Astrocyte (in vitro differentiated cells and primary cell): Measurements from ENCODE around the gene MIDN. TPM values are rescaled to one million over a fixed set of nuclear protein-coding genes. Genes with fewer than 3 reads are reported as not detected.

ENCODE experiments used
- DNase-seq: peaks from one replicate; pipeline ENCODE4 v3.0.0-alpha.2; 2010; ENCODE audit warnings: low read depth
- FAIRE-seq: peaks from 2 replicates; lab custom pipeline; 2011; peaks lifted over from hg19 to GRCh38; lab: Jason Lieb, UNC
- H2AFZ ChIP-seq: 2 replicates; pipeline ENCODE4 v1.6.0; 2012; ENCODE audit warnings: low read depth, low read length, inconsistent platforms
- H3K27ac ChIP-seq: 2 replicates; pipeline ENCODE4 v1.5.1; 2011; ENCODE audit warnings: low read depth, low read length, inconsistent platforms
- H3K27me3 ChIP-seq: 2 replicates; pipeline ENCODE4 v1.6.0; 2011; ENCODE audit warnings: low read length, inconsistent platforms; ENCODE audit not compliant: insufficient read depth
- H3K36me3 ChIP-seq: 2 replicates; pipeline ENCODE4 v1.5.1; 2011; ENCODE audit warnings: low read length, inconsistent platforms; ENCODE audit not compliant: insufficient read depth
- H3K4me1 ChIP-seq: 2 replicates; pipeline ENCODE4 v1.5.1; 2011; ENCODE audit warnings: low read length, inconsistent platforms; ENCODE audit not compliant: insufficient read depth
- H3K4me2 ChIP-seq: 2 replicates; pipeline ENCODE4 v1.6.0; 2012; ENCODE audit warnings: low read length, inconsistent platforms
- H3K4me3 ChIP-seq: 2 replicates; pipeline ENCODE4 v1.5.1; 2011; ENCODE audit warnings: low read depth, mild to moderate bottlenecking, low read length, inconsistent platforms; ENCODE audit not compliant: insufficient read depth
- H3K79me2 ChIP-seq: 2 replicates; pipeline ENCODE4 v1.6.0; 2012; ENCODE audit warnings: mild to moderate bottlenecking, low read length, inconsistent platforms; ENCODE audit not compliant: insufficient read depth
- H3K9ac ChIP-seq: 2 replicates; pipeline ENCODE4 v1.6.0; 2012; ENCODE audit warnings: mild to moderate bottlenecking, low read length, inconsistent platforms
- H3K9me3 ChIP-seq: 2 replicates; pipeline ENCODE4 v1.5.1; 2012; ENCODE audit warnings: low read depth, mild to moderate bottlenecking, low read length, inconsistent platforms; ENCODE audit not compliant: insufficient read depth
- H4K20me1 ChIP-seq: 2 replicates; pipeline ENCODE4 v1.6.0; 2012; ENCODE audit warnings: low read length, inconsistent platforms; ENCODE audit not compliant: insufficient read depth
- H3K27ac Mint-ChIP-seq: one replicate; pipeline ENCODE4 v1.8.0; 2021; ENCODE audit warnings: mild to moderate bottlenecking, mixed read lengths; ENCODE audit not compliant: unreplicated experiment
- H3K27me3 Mint-ChIP-seq: one replicate; pipeline ENCODE4 v1.8.0; 2021; ENCODE audit warnings: low read depth, mixed read lengths; ENCODE audit not compliant: unreplicated experiment
- H3K36me3 Mint-ChIP-seq: one replicate; pipeline ENCODE4 v1.8.0; 2021; ENCODE audit warnings: low read depth, mixed read lengths; ENCODE audit not compliant: unreplicated experiment
- H3K4me1 Mint-ChIP-seq: one replicate; pipeline ENCODE4 v1.8.0; 2021; ENCODE audit warnings: low read depth, mixed read lengths; ENCODE audit not compliant: unreplicated experiment
- H3K4me3 Mint-ChIP-seq: one replicate; pipeline ENCODE4 v1.8.0; 2021; ENCODE audit warnings: mild to moderate bottlenecking, moderate library complexity, mixed read lengths; ENCODE audit not compliant: unreplicated experiment
- H3K9me3 Mint-ChIP-seq: one replicate; pipeline ENCODE4 v1.8.0; 2021; ENCODE audit warnings: mild to moderate bottlenecking, mixed read lengths; ENCODE audit not compliant: unreplicated experiment
- EZH2 ChIP-seq: IDR thresholded peaks from 2 replicates; pipeline ENCODE4 v1.6.1; 2012; ENCODE audit warnings: mild to moderate bottlenecking, low read length, inconsistent platforms; ENCODE audit not compliant: insufficient read depth
- total RNA-seq: library from RNA; stranded (reverse); gene quantifications from 2 replicates; pipeline ENCODE4 v1.2.1, GENCODE V29; 2021
- TF ChIP-seq, protein P1 (sequence below): IDR thresholded peaks from 2 replicates; pipeline ENCODE4 v1.5.1; 2011; ENCODE audit warnings: low read depth, mild to moderate bottlenecking, inconsistent platforms, low read length, moderate library complexity; ENCODE audit not compliant: insufficient read depth

The MIDN gene
- total RNA-seq, 1 donor from 2014 or later, result 141 TPM

DNA sequence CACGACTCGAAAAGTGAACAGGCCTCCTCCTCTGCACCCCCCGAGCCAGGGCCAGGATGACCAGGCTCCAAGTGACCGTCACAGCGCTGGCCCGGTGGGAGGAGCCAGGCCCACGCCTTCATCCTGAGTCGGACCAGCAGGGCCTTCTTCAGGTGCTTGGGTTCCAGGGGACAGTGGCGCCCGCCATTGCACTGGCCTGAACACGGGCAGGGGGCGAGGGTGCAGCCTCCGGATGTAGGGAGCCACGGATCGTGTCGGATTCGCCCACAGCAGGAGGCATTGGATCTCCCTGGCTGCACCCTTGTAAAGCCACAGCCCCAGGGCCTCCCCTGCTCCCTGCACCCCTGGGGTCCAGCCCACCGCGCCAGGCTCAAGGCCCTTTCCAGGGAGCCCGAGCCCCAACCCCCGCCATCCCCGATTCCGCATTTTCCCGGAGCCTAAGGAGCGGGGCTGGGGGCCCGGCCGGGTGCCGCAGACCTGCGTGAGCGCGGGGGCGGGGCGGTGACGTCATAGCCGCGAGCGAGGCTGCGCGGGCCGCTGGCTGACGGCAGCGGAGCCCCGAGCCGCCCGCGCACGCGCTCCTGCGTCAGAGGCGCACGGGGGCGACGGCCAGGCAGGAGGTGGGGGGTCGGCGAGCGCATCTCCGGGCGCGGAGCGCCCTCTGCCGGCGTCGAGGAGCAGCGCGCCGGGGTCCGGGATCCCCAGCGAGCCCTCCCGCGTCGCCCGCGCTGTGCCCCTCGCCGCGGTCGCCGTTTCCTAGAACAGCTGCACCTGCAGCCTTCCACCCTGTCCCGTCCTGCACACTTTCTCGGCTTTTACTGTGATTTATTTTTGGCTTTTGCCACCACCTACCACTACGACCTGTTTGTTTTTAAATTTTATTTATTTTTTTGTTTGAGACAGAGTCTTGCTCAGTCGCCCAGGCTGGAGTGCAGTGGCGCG lies 8.3 kb upstream of the MIDN start:
- Mint-ChIP-seq H3K27ac (no peak overlapping the region), H3K4me3 (no peak overlapping the region), H3K4me1 (peaks cover 5% of the 10 kb centered on the region), H3K9me3 (no peaks in the 10 kb centered on the region), H3K27me3 (no peaks in the 10 kb centered on the region), H3K36me3 (no peaks in the 10 kb centered on the region)
- peaks cover 35% of the 10 kb centered on the region for H3K79me2 ChIP-seq
- H3K27ac ChIP-seq, result peak overlapping the region; percentile 55
- H3K4me3 ChIP-seq, result no peak overlapping the region
- peak overlapping the region; percentile 98 for H3K4me2 ChIP-seq
- peaks cover 48% of the 10 kb centered on the region for H4K20me1 ChIP-seq
- H2AFZ ChIP-seq, result peak overlapping the region; percentile 56
- no peaks in the 10 kb centered on the region for H3K36me3 ChIP-seq
- H3K27me3 ChIP-seq, result no peaks in the 10 kb centered on the region
- FAIRE-seq (no peak), DNase-seq (peak; percentile 76)
- peaks cover 46% of the 10 kb centered on the region for H3K4me1 ChIP-seq
- H3K9ac ChIP-seq, result peak overlapping the region; percentile 65
- TF ChIP-seq, protein P1, sequence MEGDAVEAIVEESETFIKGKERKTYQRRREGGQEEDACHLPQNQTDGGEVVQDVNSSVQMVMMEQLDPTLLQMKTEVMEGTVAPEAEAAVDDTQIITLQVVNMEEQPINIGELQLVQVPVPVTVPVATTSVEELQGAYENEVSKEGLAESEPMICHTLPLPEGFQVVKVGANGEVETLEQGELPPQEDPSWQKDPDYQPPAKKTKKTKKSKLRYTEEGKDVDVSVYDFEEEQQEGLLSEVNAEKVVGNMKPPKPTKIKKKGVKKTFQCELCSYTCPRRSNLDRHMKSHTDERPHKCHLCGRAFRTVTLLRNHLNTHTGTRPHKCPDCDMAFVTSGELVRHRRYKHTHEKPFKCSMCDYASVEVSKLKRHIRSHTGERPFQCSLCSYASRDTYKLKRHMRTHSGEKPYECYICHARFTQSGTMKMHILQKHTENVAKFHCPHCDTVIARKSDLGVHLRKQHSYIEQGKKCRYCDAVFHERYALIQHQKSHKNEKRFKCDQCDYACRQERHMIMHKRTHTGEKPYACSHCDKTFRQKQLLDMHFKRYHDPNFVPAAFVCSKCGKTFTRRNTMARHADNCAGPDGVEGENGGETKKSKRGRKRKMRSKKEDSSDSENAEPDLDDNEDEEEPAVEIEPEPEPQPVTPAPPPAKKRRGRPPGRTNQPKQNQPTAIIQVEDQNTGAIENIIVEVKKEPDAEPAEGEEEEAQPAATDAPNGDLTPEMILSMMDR, result peak; percentile 45
- TF ChIP-seq EZH2, result no peak
- no peaks in the 10 kb centered on the region for H3K9me3 ChIP-seq

DNA sequence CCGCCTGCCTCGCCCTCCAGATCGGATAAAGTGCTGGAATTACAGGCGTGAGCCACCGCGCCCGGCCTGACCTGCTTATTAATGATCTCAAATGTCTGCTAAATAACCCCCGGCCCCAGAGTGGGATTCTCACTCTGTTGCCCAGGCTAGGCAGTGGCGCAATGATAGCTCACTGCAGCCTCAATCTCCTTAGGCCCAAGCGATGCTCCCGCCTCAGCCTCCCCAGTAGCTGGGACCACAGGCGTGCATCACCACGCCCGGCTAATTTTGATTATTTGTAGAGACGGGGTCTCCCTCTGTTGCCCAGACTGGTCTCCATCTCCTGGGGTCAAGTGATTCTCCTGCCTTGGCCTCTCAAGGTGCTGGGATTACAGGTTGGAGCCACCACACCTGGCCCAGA lies 7.5 kb upstream of the MIDN start:
- peak overlapping the region; percentile 81 for H3K9ac ChIP-seq
- H3K9me3 ChIP-seq, result no peaks in the 10 kb centered on the region
- peaks cover 42% of the 10 kb centered on the region for H3K4me1 ChIP-seq
- peaks cover 33% of the 10 kb centered on the region for H3K79me2 ChIP-seq
- no peaks in the 10 kb centered on the region for H3K27me3 ChIP-seq
- H3K4me3 ChIP-seq, result peak overlapping the region; percentile 72
- H3K4me3 Mint-ChIP-seq, result peak overlapping the region; percentile 86
- no peak overlapping the region for H2AFZ ChIP-seq
- no peaks in the 10 kb centered on the region for H3K9me3 Mint-ChIP-seq
- no peaks in the 10 kb centered on the region for H3K27me3 Mint-ChIP-seq
- H3K36me3 Mint-ChIP-seq, result no peaks in the 10 kb centered on the region
- TF ChIP-seq, protein P1, result no peak
- TF ChIP-seq EZH2, result no peak
- H3K27ac ChIP-seq, result no peak overlapping the region
- DNase-seq, result no peak
- no peaks in the 10 kb centered on the region for H3K36me3 ChIP-seq
- H3K4me2 ChIP-seq, result peak overlapping the region; percentile 98
- H4K20me1 ChIP-seq, result peaks cover 40% of the 10 kb centered on the region
- FAIRE-seq, result no peak
- peaks cover 5% of the 10 kb centered on the region for H3K4me1 Mint-ChIP-seq
- peak overlapping the region; percentile 34 for H3K27ac Mint-ChIP-seq
